Fibroblast of skin of left quadriceps (primary cell): ENCODE results near the gene AKR1C3.
"Not testable (repeated sequence)": the region's sequence is repeated elsewhere in the genome, so short reads cannot be mapped to it uniquely, and the experiment has no call there.

Experiments used
- DNase-seq, 2 experiments: peaks; one replicate each; pipeline ENCODE4 v3.0.0-alpha.2; 2013; ENCODE audit warnings: low read depth in 2 of 2

Gene AKR1C3

DNA sequence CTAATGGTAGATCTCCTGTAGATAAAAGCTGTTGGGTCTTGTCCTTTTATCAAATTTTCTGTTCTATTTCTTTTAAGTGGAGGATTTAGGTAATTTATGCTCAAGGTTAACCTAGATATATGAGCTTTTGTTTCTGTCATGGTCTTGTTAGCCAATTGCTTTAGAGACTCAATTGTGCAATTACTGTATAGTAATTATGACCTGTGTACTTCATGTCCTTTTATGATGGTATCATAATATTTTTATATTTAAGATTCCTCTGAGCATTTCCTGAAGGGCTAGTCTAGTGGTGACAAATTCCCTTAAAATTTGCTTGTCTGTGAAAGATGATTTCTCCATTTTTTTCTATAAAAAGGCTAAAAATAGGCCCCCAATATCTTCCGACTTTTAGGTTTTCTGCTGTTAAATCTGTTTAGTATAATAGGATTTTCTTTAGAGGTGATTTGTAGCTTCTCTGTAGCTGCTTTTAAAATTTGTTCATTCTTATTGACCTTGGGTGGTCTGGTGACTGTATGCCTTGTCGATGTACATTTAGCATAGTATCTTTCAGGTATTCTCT is 5.4 kb upstream of the AKR1C3 start:
- no peak for DNase-seq

DNA sequence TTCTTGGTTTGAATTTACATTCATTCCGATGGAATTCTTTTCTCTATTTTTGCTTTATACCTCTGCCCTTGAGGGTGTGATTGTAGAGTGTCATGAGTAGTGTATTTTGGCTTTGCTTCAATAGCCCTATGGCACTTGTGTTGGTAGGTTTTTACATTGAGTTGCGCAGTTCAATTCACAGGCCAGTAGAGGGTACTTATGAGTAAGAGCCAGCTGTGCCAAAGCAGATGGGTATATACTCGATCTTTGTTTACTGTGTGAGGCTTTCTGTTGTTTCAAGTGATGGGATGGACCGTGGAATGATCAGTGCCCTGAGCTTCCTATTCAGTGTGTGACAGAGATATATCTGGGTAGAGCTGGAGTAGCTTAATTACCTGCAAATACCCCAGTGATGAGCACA is 4.3 kb upstream of the AKR1C3 start:
- DNase-seq: no peak

DNA sequence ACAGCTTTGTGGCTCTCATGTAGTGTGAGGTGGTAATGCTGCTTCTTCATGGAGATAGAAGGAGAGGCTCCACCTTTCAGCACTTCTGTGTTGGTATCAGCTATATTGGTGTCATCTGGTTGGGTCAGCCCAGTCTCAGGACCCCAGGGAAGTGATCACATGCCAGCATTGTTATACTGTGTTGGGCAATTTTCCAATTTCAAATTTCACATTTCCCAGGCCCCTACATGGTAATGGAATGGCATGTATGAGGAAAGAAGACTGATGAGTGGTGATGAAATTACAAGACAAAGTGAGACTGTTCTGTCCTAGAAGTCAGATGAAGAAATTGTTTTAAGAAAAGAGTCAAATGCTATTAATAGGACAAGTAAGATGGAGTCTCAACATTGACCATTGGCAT is 3.7 kb upstream of the AKR1C3 start:
- DNase-seq: no peak

DNA sequence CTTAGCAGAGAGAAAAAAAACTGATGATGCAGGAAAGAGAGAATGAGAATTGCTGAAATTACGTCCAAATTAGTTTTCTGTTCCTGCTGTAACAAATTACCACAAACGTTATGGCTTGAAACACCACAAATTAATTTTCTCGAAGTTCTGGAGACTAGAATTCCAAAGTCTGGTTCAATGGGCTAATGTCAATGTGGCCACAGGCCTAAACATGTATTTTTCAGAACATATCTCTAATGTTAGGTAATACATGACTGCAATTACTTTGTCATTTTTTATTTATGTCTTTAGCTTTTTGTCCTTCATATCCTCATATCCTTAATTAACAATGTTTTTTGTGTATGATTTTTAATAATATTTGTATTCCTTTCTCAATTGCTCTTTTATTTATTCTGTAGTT is 3.0 kb upstream of the AKR1C3 start:
- DNase-seq: no peak

GRCh38 chr10:5092375-5092774 is 1.8 kb upstream of the AKR1C3 start:
- no peak for DNase-seq

GRCh38 chr10:5092848-5093790 is 1.1 kb upstream of the AKR1C3 start:
- no peak for DNase-seq

- no peak for DNase-seq
Observed at GRCh38 chr10:5095687-5096086, 1.5 kb downstream of the AKR1C3 start.

- no peak for DNase-seq
Observed at GRCh38 chr10:5096108-5096507, 1.9 kb downstream of the AKR1C3 start.

DNA sequence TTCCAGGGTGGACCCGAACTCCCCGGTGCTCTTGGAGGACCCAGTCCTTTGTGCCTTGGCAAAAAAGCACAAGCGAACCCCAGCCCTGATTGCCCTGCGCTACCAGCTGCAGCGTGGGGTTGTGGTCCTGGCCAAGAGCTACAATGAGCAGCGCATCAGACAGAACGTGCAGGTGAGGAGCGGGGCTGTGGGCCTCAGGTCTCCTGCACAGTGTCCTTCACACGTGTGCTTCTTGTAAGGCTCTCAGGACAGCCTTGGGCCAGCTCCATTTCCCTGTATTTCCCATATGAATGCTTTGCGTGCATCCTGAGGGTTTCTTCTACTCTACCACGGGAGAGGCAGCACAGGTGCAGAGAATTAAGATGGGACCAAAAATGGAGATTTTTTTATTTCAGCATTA is 8.3 kb downstream of the AKR1C3 start:
- DNase-seq: not testable (repeated sequence)

GRCh38 chr10:5103481-5103880 is 9.3 kb downstream of the AKR1C3 start:
- DNase-seq: no peak

- no peak for DNase-seq
Observed at GRCh38 chr10:5105626-5106025, 11.4 kb downstream of the AKR1C3 start.

DNA sequence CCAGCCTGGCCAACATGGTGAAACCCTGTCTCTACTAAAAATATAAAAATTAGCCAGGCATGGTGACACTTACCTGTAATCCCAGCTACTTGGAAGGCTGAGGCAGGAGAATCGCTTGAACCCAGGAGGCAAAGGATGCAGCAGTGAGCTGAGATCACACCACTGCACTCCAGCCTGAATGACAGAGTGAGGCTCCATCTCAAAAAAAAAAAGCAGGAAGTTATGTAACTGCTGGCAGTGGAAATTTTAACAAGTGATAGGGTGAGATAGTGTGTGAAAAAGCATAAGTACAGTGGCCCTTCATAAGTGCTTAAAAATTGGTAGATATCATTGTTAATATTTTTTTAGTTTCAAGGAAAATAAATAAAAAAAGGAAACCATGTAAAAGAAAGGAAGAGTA is 12.3 kb downstream of the AKR1C3 start:
- DNase-seq: no peak

DNA sequence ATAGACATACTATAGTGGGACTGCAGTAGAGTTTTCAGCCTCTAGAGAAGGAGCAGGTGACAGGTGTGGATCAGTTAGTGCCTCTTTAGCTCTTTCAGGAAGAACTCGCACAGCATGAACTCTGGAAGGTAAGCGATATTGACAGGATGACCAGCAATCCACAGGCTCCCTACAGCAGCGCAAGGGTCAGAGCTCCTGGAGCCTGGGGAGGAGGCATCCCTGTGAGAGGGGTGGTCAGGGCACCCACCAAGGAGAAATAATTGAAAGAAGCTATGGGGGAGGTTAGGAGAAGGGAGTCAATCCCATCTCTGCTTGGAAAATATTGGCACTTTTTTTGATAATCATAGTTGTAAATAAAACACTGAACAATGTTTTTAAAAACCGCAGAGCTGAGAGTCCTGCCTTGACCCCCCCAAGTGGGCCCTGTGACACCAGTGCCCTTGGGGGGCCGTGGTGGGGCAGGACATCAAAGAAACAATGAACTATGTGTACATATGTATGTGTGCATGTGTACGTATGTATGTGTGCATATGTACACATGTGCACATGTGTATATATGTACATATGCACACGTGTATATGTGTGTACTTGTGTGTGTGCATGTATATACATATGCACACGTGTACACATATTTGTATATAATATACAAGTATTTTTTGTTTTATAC is 13.8 kb downstream of the AKR1C3 start:
- DNase-seq: no peak

DNA sequence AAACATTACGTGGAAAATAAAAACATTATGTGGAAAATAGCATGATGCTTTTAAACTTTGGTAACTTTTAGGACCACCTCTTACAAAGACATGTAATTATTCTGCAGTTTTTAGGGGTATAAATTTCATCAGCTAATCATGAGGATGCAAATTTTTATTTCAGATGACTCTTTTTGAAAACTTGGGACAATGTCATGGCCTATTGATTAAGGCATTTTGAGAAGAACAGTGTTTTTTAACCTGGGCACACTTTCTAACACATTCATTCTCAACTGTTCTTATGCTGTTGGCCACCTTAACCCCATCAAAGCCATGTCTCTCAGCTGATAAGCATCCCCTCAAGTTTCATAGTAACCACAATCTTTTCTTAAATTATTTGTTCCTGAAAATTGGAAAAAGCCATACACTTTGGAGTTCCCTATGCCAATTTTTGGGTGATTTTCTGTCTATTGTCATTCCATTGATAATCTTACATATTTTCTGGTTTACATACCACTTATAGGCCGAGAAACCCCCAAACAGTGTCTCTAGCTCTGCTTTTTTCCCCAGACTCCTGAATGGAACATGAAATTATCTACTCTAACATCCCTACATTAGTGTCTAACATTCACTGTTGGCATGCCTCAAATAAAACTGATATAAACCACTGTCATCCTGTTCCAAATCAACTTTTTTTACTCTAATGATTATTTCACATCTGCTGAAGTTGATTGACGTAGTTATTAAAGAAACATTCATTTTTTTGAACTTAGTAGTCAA is 14.6 kb downstream of the AKR1C3 start:
- DNase-seq: no peak

DNA sequence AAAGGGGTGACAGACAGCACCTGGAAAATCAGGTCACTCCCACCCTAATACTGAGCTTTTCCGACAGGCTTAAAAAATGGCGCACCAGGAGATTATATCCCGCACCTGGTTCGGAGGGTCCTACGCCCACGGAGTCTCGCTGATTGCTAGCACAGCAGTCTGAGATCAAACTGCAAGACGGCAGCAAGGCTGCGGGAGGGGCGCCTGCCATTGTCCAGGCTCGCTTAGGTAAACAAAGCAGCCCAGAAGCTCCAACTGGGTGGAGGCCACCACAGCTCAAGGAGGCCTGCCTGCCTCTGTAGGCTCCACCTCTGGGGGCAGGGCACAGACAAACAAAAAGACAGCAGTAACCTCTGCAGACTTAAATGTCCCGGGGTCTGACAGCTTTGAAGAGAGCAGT is 15.6 kb downstream of the AKR1C3 start:
- DNase-seq: not testable (repeated sequence)

GRCh38 chr10:5116621-5117020 is 22.4 kb downstream of the AKR1C3 start:
- DNase-seq: no peak

DNA sequence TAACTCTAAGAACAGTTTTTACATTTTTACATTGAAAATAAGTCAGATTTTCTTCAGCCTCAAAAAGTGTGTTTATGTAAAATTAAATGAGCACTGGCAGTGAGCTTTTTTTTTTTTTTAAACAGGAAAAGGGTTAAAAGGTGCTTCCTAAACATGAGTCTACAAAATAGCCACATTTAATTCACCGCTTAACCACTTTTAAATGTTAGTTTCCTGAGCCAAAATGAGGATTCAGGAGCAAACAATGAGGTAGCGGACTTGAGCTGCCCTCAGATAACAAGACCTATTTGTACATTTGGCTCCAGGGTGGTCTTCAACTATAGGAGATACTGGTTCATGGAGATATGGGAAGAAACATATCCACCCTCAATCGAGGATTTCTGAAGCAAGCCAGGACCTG is 22.8 kb downstream of the AKR1C3 start:
- DNase-seq: no peak

DNA sequence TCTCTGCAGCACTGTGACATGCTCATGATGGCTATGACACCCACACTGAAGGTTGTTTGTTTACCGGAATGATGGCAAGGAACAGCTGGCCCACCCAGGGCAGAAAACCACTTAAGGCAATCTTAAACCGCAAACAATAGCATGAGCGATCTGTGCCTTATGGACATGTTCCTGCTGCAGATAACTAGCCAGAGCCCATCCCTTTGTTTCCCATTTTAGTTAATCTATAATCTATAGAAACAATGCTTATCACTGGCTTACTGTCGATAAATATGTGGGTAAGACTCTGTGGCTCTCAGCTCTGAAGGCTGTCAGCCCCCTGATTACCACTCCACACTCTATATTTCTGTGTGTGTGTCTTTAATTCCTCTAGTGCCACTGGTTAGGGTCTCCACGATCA is 25.8 kb downstream of the AKR1C3 start:
- DNase-seq: not testable (repeated sequence)

GRCh38 chr10:5123886-5124285 is 29.7 kb downstream of the AKR1C3 start:
- DNase-seq: no peak

- no peak for DNase-seq
Observed at GRCh38 chr10:5125315-5126044, 31.3 kb downstream of the AKR1C3 start.

DNA sequence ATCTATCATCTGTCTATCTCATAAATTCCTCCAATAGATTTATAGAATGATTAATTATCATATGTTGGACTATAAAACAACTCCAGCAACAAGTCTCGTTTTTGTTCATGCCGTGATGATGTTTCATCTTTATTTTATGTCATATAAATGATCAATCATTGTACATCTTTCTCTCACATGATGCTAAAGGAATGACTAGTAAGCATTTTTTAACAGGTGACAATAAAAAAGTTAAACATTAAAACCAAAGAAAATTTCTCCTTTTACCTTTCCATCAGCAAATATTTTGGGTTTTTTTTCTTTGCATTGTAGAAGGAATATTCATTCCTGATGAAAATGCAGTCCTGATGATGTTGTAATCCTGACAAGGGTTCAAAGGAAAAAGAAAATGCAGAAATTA is 41.4 kb downstream of the AKR1C3 start:
- DNase-seq: no peak
